ENCODE results near the gene TNFRSF21.

- TF ChIP-seq CTCF (conservative IDR thresholded peaks at IDR 0.05 in 1 of 2, IDR thresholded peaks at IDR 0.05 in 1 of 2; ENCODE audit: extremely low read depth in 1 of 2, insufficient read depth in 1 of 2, low read depth in 1 of 2, low read length in 2 of 2) (no peak), EZH2 (IDR thresholded peaks at IDR 0.05; ENCODE audit: borderline replicate concordance, low read length) (no peak)
Observed at GRCh38 chr6:47357827-47358226, 48.1 kb upstream of the TNFRSF21 start.

Data from mammary epithelial cell (primary cell).